B cell (primary cell): ENCODE results near the gene GID4. TPM values are rescaled to one million over a fixed set of nuclear protein-coding genes. Genes with fewer than 3 reads are reported as not detected.

Experiments
- ATAC-seq: fragments of 200-7000 bp; cut with Tn5 transposase; one replicate; pipeline ENCODE4 v1.10.0; 2021; ENCODE audit warnings: low read depth, mild to moderate bottlenecking, moderate number of reproducible peaks, moderate library complexity
- CTCF ChIA-PET: fragments of 350-600 bp; sonication (Branson Sonifier 250); formaldehyde crosslinking; loops from one replicate; lab custom pipeline; 2021; ENCODE audit warnings: antibody characterized with exemption, inconsistent platforms; lab: Charles Lee
- POLR2A ChIA-PET: fragments of 350-600 bp; sonication (Branson Sonifier 250); formaldehyde crosslinking; loops from one replicate; lab custom pipeline; 2021; ENCODE audit warnings: antibody characterized with exemption; lab: Charles Lee
- DNase-seq: peaks from one replicate; pipeline ENCODE4 v3.0.0; 2013
- H2AFZ ChIP-seq: 2 replicates; pipeline ENCODE4 v1.6.1; 2012; ENCODE audit warnings: mild to moderate bottlenecking, low read depth, low read length; ENCODE audit not compliant: insufficient read depth, poor library complexity, severe bottlenecking
- H3K27ac ChIP-seq, 2 donors: 1 replicate in 1 of 2; 2 replicates in 1 of 2; pipeline ENCODE4 v1.5.1; 2012 to 2013; ENCODE audit warnings: low read length in 2 of 2, mild to moderate bottlenecking in 2 of 2, moderate library complexity in 1 of 2
- H3K27me3 ChIP-seq, 4 experiments: fragments of 200-600 bp in 1 of 4; sonication (generic) in 1 of 4; replicated peaks in 1 of 4; 1 replicate in 2 of 4; 2 replicates in 2 of 4; pipeline versions ENCODE4 v1.6.1 to v1.7.0; 2013 to 2016; ENCODE audit warnings: low read length in 3 of 4, mild to moderate bottlenecking in 2 of 4, mixed read lengths in 1 of 4, moderate library complexity in 1 of 4; ENCODE audit not compliant: insufficient read depth in 4 of 4, control insufficient read depth in 3 of 4; ENCODE audit errors: control extremely low read depth in 1 of 4
- H3K36me3 ChIP-seq, 2 experiments: replicated peaks in 1 of 2; 1 replicate in 1 of 2; 2 replicates in 1 of 2; pipeline versions ENCODE4 v1.6.1 to v1.7.1; 2013; ENCODE audit warnings: low read length in 1 of 2; ENCODE audit not compliant: insufficient read depth in 2 of 2, control insufficient read depth in 1 of 2; ENCODE audit errors: control extremely low read depth in 1 of 2, extremely low read depth in 1 of 2
- H3K4me1 ChIP-seq, 2 donors: fragments of 200-600 bp in 1 of 2; sonication (generic) in 1 of 2; 1 replicate in 1 of 2; 2 replicates in 1 of 2; pipeline versions ENCODE4 v1.5.1 to v1.6.1; 2013 to 2017; ENCODE audit warnings: low read length in 2 of 2; ENCODE audit not compliant: control insufficient read depth in 2 of 2, insufficient read depth in 2 of 2
- H3K4me2 ChIP-seq: replicated peaks from 2 replicates; pipeline ENCODE3; 2012; ENCODE audit warnings: mild to moderate bottlenecking, low read depth, low read length; ENCODE audit not compliant: poor library complexity, severe bottlenecking
- H3K4me3 ChIP-seq, 5 experiments: fragments of 200-600 bp in 1 of 5; sonication (generic) in 1 of 5; 1 replicate in 3 of 5; 2 replicates in 2 of 5; pipeline versions ENCODE4 v1.5.1 to v1.7.0; 2011 to 2016; ENCODE audit warnings: low read length in 4 of 5, mild to moderate bottlenecking in 4 of 5, low read depth in 2 of 5, control low read depth in 1 of 5, moderate library complexity in 1 of 5; ENCODE audit not compliant: insufficient read depth in 1 of 5; ENCODE audit errors: control extremely low read depth in 1 of 5, extremely low read depth in 1 of 5
- H3K79me2 ChIP-seq: fragments of 200-600 bp; sonication (generic); one replicate; pipeline ENCODE4 v1.6.0; 2016; ENCODE audit warnings: low read length; ENCODE audit not compliant: control insufficient read depth, insufficient read depth
- H3K9ac ChIP-seq: fragments of 200-600 bp; sonication (generic); 2 replicates; pipeline ENCODE4 v1.6.1; 2017; ENCODE audit warnings: mild to moderate bottlenecking, low read length, moderate library complexity
- H3K9me3 ChIP-seq, 3 donors: one replicate each; pipeline versions ENCODE4 v1.6.1 to v1.7.1; 2013; ENCODE audit warnings: low read length in 2 of 3; ENCODE audit not compliant: control insufficient read depth in 2 of 3, insufficient read depth in 1 of 3; ENCODE audit errors: control extremely low read depth in 1 of 3
- H4K20me1 ChIP-seq: 2 replicates; pipeline ENCODE4 v1.6.0; 2012; ENCODE audit warnings: mild to moderate bottlenecking, low read length; ENCODE audit not compliant: insufficient read depth, control insufficient read depth, poor library complexity, severe bottlenecking
- H3K27ac Mint-ChIP-seq: one replicate; pipeline ENCODE4 v1.8.0; 2021; ENCODE audit warnings: mixed read lengths
- H3K27me3 Mint-ChIP-seq: one replicate; pipeline ENCODE4 v1.8.0; 2021; ENCODE audit warnings: mixed read lengths
- H3K4me1 Mint-ChIP-seq: one replicate; pipeline ENCODE4 v1.8.0; 2021; ENCODE audit warnings: mixed read lengths
- H3K4me3 Mint-ChIP-seq: one replicate; pipeline ENCODE4 v1.8.0; 2021; ENCODE audit warnings: mixed read lengths
- H3K9me3 Mint-ChIP-seq: one replicate; pipeline ENCODE4 v1.8.0; 2022; ENCODE audit warnings: mixed read lengths; ENCODE audit not compliant: insufficient read depth
- CTCF ChIP-seq: fragments of 200-600 bp; IDR thresholded peaks from one replicate; pipeline ENCODE4 v1.8.0; 2022; ENCODE audit warnings: antibody characterized with exemption, mild to moderate bottlenecking
- EZH2 ChIP-seq: IDR thresholded peaks from 2 replicates; pipeline ENCODE4 v1.6.1; 2012; ENCODE audit warnings: borderline replicate concordance, low read depth, mild to moderate bottlenecking, moderate library complexity, low read length; ENCODE audit not compliant: insufficient read depth, poor library complexity, severe bottlenecking
- WGBS: methylation state at CpG from one replicate; pipeline ENCODE4 v1.1.5; 2013; ENCODE audit warnings: missing lambda C conversion rate; ENCODE audit not compliant: insufficient coverage; 5-methylcytosine and 5-hydroxymethylcytosine counted together
- intact Hi-C: fragments of 100-400 bp; cut with micrococcal nuclease; formaldehyde crosslinking; loops from one replicate; pipeline ENCODE4 v1.10.0; 2022
- polyA plus RNA-seq: library from polyadenylated mRNA; depleted of rRNA; stranded (reverse); fragments of >200 nt; gene quantifications from 2 replicates; pipeline ENCODE4 v1.2.3, GENCODE V29; 2012
- total RNA-seq, 2 donors: library from RNA; stranded (reverse); fragments of 120-200 nt in 1 of 2; gene quantifications; 1 replicate in 1 of 2; 2 replicates in 1 of 2; pipeline versions ENCODE4 v1.2.3 to v1.2.4, GENCODE V29; 2013 to 2022

The GID4 gene
- total and polyA plus RNA-seq, 2 donors (not counting 1 experiment from before 2014, with no cell fraction given) = 5.6 to 11.8 TPM

GRCh38 chr17:18037486-18037885, 1.7 kb upstream of the GID4 start:
- H3K4me1 Mint-ChIP-seq = peaks cover 71% of the 10 kb centered on the region
- POLR2A ChIA-PET = interaction anchor here (1.9 kb wide), 1 partner anchor 146 kb away, joined by 8 read pairs; the partner anchor contains the start of gene ALKBH5

More at GRCh38 chr17:18037486-18037885, 1.7 kb upstream of the GID4 start:
- Mint-ChIP-seq H3K9me3 (no peaks in the 10 kb centered on the region), H3K27me3 (no peaks in the 10 kb centered on the region), H3K4me3 (peak overlapping the region; percentile 93), H3K27ac (peak overlapping the region; percentile 92)
- H4K20me1 ChIP-seq = peaks cover 44% of the 10 kb centered on the region
- intact Hi-C loops = loop anchor here (5.0 to 10.0 kb wide), 5 partner anchors 203 to 1937 kb away; partner anchors contain the start of genes AKAP10, MPRIP, RASD1 and SREBF1
- 7% methylated on average over 4 of the region's 6 CpGs for WGBS
- DNase-seq (peak; percentile 68), ATAC-seq (no peak)
- peak overlapping the region; percentile 91 for H3K9ac ChIP-seq
- peaks cover 90% of the 10 kb centered on the region for H3K79me2 ChIP-seq
- H3K4me2 ChIP-seq = peak overlapping the region; percentile 91
- peak overlapping the region in 1 of 2 donors; percentile 90 for H3K27ac ChIP-seq
- H3K36me3 ChIP-seq = no peaks in the 10 kb centered on the region
- H3K27me3 ChIP-seq = no peaks in the 10 kb centered on the region
- CTCF ChIA-PET = no interaction called here
- no peaks in the 10 kb centered on the region for H3K9me3 ChIP-seq
- TF ChIP-seq EZH2 = no peak
- no peak for TF ChIP-seq CTCF
- H3K4me1 ChIP-seq = peaks cover 24 to 45% of the 10 kb centered on the region in 2 donors
- no peak overlapping the region for H2AFZ ChIP-seq
- H3K4me3 ChIP-seq = peak overlapping the region in 2 of 5 experiments; percentile 89 to 96
